Measurements from ENCODE around the gene SRCIN1. TPM values are rescaled to one million over a fixed set of nuclear protein-coding genes. Genes with fewer than 3 reads are reported as not detected.

The SRCIN1 gene
- total RNA-seq, 1 donor from 2014 or later: 22.6 TPM

- no peak for DNase-seq (ENCODE audit: low spot score)
Measured at GRCh38 chr17:38616361-38616760, 10.6 kb upstream of the SRCIN1 start.

GRCh38 chr17:38613981-38614779, 8.4 kb upstream of the SRCIN1 start:
- DNase-seq (ENCODE audit: low spot score): no peak

GRCh38 chr17:38613525-38613980, 7.8 kb upstream of the SRCIN1 start:
- DNase-seq (ENCODE audit: low spot score): no peak

GRCh38 chr17:38611872-38612376, 6.2 kb upstream of the SRCIN1 start:
- no peak for DNase-seq (ENCODE audit: low spot score)

- DNase-seq (ENCODE audit: low spot score): no peak
Measured at GRCh38 chr17:38611070-38611786, 5.5 kb upstream of the SRCIN1 start.

- DNase-seq (ENCODE audit: low spot score): no peak
Measured at GRCh38 chr17:38609280-38610031, 3.7 kb upstream of the SRCIN1 start.

GRCh38 chr17:38608648-38609047, 2.9 kb upstream of the SRCIN1 start:
- DNase-seq (ENCODE audit: low spot score): no peak

- DNase-seq (ENCODE audit: low spot score): no peak
Measured at GRCh38 chr17:38606646-38607611, 1.2 kb upstream of the SRCIN1 start.

- no peak for DNase-seq (ENCODE audit: low spot score)
Measured at GRCh38 chr17:38605411-38605840, 326 bp downstream of the SRCIN1 start.

GRCh38 chr17:38604479-38605403, 1.0 kb downstream of the SRCIN1 start:
- DNase-seq (ENCODE audit: low spot score): no peak

GRCh38 chr17:38603786-38604478, 1.8 kb downstream of the SRCIN1 start:
- no peak for DNase-seq (ENCODE audit: low spot score)

- DNase-seq (ENCODE audit: low spot score): no peak
Measured at GRCh38 chr17:38602956-38603785, 2.6 kb downstream of the SRCIN1 start.

- DNase-seq (ENCODE audit: low spot score): no peak
Measured at GRCh38 chr17:38602453-38602852, 3.3 kb downstream of the SRCIN1 start.

GRCh38 chr17:38601539-38602351, 4.0 kb downstream of the SRCIN1 start:
- DNase-seq (ENCODE audit: low spot score): no peak

- no peak for DNase-seq (ENCODE audit: low spot score)
Measured at GRCh38 chr17:38600906-38601305, 4.8 kb downstream of the SRCIN1 start.

GRCh38 chr17:38600416-38600815, 5.3 kb downstream of the SRCIN1 start:
- no peak for DNase-seq (ENCODE audit: low spot score)

GRCh38 chr17:38599398-38599856, 6.3 kb downstream of the SRCIN1 start:
- DNase-seq (ENCODE audit: low spot score): no peak
